Measurements from ENCODE around the gene LRRC51. TPM values are rescaled to one million over a fixed set of nuclear protein-coding genes. Genes with fewer than 3 reads are reported as not detected.
A peak's percentile ranks its signal among the peaks of the same experiment; 100 is the strongest.

Gene LRRC51
- total and polyA plus RNA-seq, 7 donors = 4.0 to 10.4 (median 5.8) TPM

DNA sequence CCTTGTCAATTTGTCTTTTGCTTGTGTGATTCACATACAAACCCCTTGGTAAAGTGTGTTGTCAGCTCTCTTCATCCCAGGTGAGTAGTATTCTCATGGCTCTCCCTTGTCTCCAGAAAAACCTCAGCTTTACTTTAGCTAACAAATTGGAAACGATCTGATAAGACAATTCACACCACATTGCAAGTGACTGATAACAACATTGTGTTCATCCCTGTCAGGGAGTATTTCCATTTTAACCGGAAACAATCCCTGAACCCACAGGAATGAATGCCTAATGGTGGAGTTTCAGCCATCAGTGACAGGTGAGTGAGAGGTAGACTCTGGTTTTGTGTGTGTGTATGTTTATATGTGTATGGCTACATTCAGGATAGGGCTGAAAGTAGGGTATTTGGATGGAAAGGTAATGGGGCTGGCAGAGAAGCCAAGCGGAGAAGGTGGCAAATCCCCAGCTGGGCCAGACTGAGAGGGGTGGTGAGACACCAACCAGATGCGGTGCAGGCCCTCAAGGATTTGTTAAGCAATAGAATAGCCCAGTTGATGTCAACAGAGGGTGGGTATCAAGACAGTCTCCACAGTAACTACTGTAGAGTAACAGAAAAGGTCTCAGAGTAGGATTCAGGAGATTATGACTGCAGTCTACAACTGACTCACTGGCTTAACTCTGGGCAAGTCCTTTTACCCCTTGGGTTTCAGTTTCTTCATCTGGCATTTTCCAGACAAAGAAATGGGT lies 7.6 kb downstream of the LRRC51 start:
- TF ChIP-seq, protein P1, sequence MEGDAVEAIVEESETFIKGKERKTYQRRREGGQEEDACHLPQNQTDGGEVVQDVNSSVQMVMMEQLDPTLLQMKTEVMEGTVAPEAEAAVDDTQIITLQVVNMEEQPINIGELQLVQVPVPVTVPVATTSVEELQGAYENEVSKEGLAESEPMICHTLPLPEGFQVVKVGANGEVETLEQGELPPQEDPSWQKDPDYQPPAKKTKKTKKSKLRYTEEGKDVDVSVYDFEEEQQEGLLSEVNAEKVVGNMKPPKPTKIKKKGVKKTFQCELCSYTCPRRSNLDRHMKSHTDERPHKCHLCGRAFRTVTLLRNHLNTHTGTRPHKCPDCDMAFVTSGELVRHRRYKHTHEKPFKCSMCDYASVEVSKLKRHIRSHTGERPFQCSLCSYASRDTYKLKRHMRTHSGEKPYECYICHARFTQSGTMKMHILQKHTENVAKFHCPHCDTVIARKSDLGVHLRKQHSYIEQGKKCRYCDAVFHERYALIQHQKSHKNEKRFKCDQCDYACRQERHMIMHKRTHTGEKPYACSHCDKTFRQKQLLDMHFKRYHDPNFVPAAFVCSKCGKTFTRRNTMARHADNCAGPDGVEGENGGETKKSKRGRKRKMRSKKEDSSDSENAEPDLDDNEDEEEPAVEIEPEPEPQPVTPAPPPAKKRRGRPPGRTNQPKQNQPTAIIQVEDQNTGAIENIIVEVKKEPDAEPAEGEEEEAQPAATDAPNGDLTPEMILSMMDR (IDR thresholded peaks at IDR 0.05) = no peak
- intact Hi-C loops (cut with DNase I) = no loop called here

DNA sequence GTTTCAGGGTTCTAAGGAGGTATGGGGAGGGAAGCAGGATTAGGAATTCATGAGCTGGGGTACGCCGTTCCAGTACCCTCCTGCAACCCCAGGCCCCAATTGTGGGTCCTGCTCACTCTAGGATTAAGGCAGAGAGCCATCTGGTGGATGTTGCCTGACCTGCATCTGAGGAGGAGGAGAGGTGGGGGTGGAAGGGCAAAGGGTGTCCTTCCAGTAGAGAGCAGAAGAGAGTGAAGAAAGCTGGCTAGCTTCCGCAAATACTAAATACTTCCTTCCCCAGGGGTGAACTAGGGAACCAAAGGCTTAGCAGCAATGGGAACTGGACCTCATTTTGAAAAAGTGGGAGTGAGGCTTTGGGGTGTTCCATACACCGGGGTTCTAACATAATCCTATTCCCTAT lies 10.6 kb downstream of the LRRC51 start:
- peak; percentile 67 to 84 for DNase-seq
- Histone ChIP-seq H3K4me3 (no peak overlapping the region), H3K27me3 (ENCODE audit: insufficient read depth in 3 of 3, low read length in 2 of 3) (no peaks in the 10 kb centered on the region), H3K4me1 (peaks cover 4% of the 10 kb centered on the region), H3K27ac (peak overlapping the region; percentile 1), H3K36me3 (ENCODE audit: insufficient read depth in 1 of 2, low read depth in 1 of 2) (peaks cover 7 to 44% of the 10 kb centered on the region in 2 donors), H3K9me3 (no peaks in the 10 kb centered on the region)
- ATAC-seq = peak; percentile 89 to 96 (median 91)
- WGBS, 3 donors = 33 to 39% (median 34%) methylated on average over 4 of the region's 4 CpGs
- TF ChIP-seq, protein P1 (IDR thresholded peaks at IDR 0.05) = peak; percentile 85
- intact Hi-C loops (cut with DNase I) = loop anchor here (1.0 to 5.0 kb wide), 3 partner anchors 64 to 114 kb away; no protein-coding TSS in a partner anchor

More for the DNA sequence above, 7.6 kb downstream of the LRRC51 start:
- Histone ChIP-seq H3K36me3 (ENCODE audit: insufficient read depth in 1 of 2, low read depth in 1 of 2) (peaks cover 7 to 18% of the 10 kb centered on the region in 2 donors), H3K27ac (no peak overlapping the region), H3K4me1 (peaks cover 4% of the 10 kb centered on the region), H3K9me3 (no peaks in the 10 kb centered on the region), H3K4me3 (no peak overlapping the region), H3K27me3 (ENCODE audit: insufficient read depth in 3 of 3, low read length in 2 of 3) (no peaks in the 10 kb centered on the region)
- no peak for DNase-seq
- no peak for ATAC-seq
- WGBS, 3 donors = 78 to 82% (median 79%) methylated on average over 4 of the region's 4 CpGs

DNA sequence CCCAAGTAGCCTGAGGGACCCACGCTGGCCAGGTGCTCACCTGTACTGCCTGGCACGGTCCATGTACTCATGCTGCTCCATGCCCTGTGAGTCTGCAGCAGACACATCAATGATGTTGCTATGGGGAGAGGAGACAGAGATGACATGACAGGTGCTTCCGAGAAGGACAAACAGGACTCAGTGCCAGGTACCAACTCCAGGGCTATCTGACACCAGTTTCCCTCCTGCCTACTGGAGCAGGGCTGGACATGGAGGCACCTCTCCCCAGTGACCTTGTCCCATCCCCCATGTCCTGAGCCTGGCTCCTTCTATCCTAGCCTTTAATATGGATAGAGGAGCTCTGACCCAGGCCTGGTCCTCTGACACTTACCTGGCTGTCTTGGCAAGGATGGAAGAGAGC lies 18.1 kb downstream of the LRRC51 start:
- Histone ChIP-seq H3K4me1 (peaks cover 47% of the 10 kb centered on the region), H3K4me3 (no peak overlapping the region), H3K36me3 (ENCODE audit: insufficient read depth in 1 of 2, low read depth in 1 of 2) (peaks cover 0 to 61% of the 10 kb centered on the region in 2 donors), H3K27ac (peak overlapping the region; percentile 100), H3K9me3 (no peaks in the 10 kb centered on the region), H3K27me3 (ENCODE audit: insufficient read depth in 3 of 3, low read length in 2 of 3) (no peaks in the 10 kb centered on the region)
- TF ChIP-seq, protein P1 (IDR thresholded peaks at IDR 0.05) = no peak
- no peak for DNase-seq
- intact Hi-C loops (cut with DNase I) = no loop called here
- 33 to 42% (median 42%) methylated on average over 3 of the region's 3 CpGs for WGBS, 3 donors
- peak in 1 of 4 donors; percentile 60 for ATAC-seq

DNA sequence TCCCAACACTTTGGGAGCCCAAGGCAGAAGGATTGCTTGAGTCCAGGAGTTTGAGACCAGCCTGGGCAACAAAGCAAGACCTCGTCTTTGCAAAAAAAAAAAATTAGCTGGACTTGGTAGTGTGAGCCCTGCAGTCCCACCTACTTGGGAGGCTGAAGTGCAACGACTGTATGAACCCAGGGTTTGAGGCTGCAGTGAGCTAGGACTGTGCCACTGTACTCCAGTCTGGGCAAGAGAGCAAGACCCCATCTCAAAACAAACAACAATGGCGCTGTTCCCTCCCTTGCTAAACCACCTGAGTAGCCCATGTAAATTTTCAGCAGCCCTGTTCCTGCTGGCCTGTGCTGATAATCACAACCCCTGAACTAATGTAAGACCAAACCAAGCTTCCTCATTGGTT lies 19.4 kb downstream of the LRRC51 start:
- intact Hi-C loops (cut with DNase I) = no loop called here
- TF ChIP-seq, protein P1 (IDR thresholded peaks at IDR 0.05) = no peak

More for the DNA sequence above, 19.4 kb downstream of the LRRC51 start:
- H3K9me3 ChIP-seq = no peaks in the 10 kb centered on the region
- 76 to 90% (median 85%) methylated on average over 3 of the region's 3 CpGs for WGBS, 3 donors
- H3K27ac ChIP-seq = peak overlapping the region; percentile 100
- ATAC-seq (no peak), DNase-seq (no peak)
- H3K4me1 ChIP-seq = peaks cover 51% of the 10 kb centered on the region
- no peaks in the 10 kb centered on the region for H3K27me3 ChIP-seq (ENCODE audit: insufficient read depth in 3 of 3, low read length in 2 of 3)
- no peak overlapping the region for H3K4me3 ChIP-seq
- peaks cover 0 to 48% of the 10 kb centered on the region in 2 donors for H3K36me3 ChIP-seq (ENCODE audit: insufficient read depth in 1 of 2, low read depth in 1 of 2)
